ENCODE data around the gene ZNF850. TPM values are rescaled to one million over a fixed set of nuclear protein-coding genes. Genes with fewer than 3 reads are reported as not detected.
"Not testable (repeated sequence)": the region's sequence is repeated elsewhere in the genome, so short reads cannot be mapped to it uniquely, and the experiment has no call there.

ZNF850 gene
- total and polyA plus RNA-seq, 2 donors (not counting 1 experiment from before 2014, with no cell fraction given): 1.2 to 1.4 TPM

GRCh38 chr19:36773223-36773579 lies 594 bp upstream of the ZNF850 start:
- H3K27me3 ChIP-seq (ENCODE audit: control insufficient read depth, insufficient read depth, low read length): no peaks in the 10 kb centered on the region
- no peak for DNase-seq (ENCODE audit: low read depth in 2 of 2)
- TF ChIP-seq CTCF (conservative IDR thresholded peaks at IDR 0.05 in 1 of 2, IDR thresholded peaks at IDR 0.05 in 1 of 2; ENCODE audit: low read depth in 1 of 2, low read length in 2 of 2) (no peak), EZH2 (IDR thresholded peaks at IDR 0.05; ENCODE audit: low read length, missing control alignments) (no peak)
- no peaks in the 10 kb centered on the region for H3K4me1 ChIP-seq (ENCODE audit: control insufficient read depth, extremely low read depth, insufficient read depth, low read length)
- peak overlapping the region; percentile 100 for H3K4me2 ChIP-seq (ENCODE audit: extremely low read depth, insufficient read depth, low read length)
- no peaks in the 10 kb centered on the region for H4K20me1 ChIP-seq (ENCODE audit: control insufficient read depth, extremely low read depth, insufficient read depth, low read length)
- H3K4me3 ChIP-seq (replicated peaks in 1 of 4; ENCODE audit: control extremely low read depth in 1 of 4, insufficient read depth in 1 of 4, low read depth in 3 of 4, low read length in 4 of 4): peak overlapping the region; percentile 55 to 94 (median 88)
- peaks cover 6% of the 10 kb centered on the region for H3K79me2 ChIP-seq (ENCODE audit: control insufficient read depth, insufficient read depth, low read length)
- H3K9ac ChIP-seq (ENCODE audit: insufficient read depth, low read length): no peak overlapping the region
- peak overlapping the region; percentile 85 for H3K27ac ChIP-seq (ENCODE audit: insufficient read depth, low read length)
- H2AFZ ChIP-seq (ENCODE audit: low read length): peak overlapping the region; percentile 97
- H3K9me3 ChIP-seq (ENCODE audit: control insufficient read depth, insufficient read depth, low read depth, low read length): no peaks in the 10 kb centered on the region
- no peaks in the 10 kb centered on the region for H3K36me3 ChIP-seq (ENCODE audit: control insufficient read depth, insufficient read depth, low read length)

GRCh38 chr19:36771261-36772231 lies 1.1 kb downstream of the ZNF850 start:
- Histone ChIP-seq H3K27ac (ENCODE audit: insufficient read depth, low read length) (peak overlapping the region; percentile 85), H3K79me2 (ENCODE audit: control insufficient read depth, insufficient read depth, low read length) (peaks cover 6% of the 10 kb centered on the region), H2AFZ (ENCODE audit: low read length) (peak overlapping the region; percentile 97), H3K9me3 (ENCODE audit: control insufficient read depth, insufficient read depth, low read depth, low read length) (no peaks in the 10 kb centered on the region), H3K36me3 (ENCODE audit: control insufficient read depth, insufficient read depth, low read length) (no peaks in the 10 kb centered on the region), H3K9ac (ENCODE audit: insufficient read depth, low read length) (peak overlapping the region; percentile 42), H4K20me1 (ENCODE audit: control insufficient read depth, extremely low read depth, insufficient read depth, low read length) (no peaks in the 10 kb centered on the region), H3K27me3 (ENCODE audit: control insufficient read depth, insufficient read depth, low read length) (no peaks in the 10 kb centered on the region), H3K4me1 (ENCODE audit: control insufficient read depth, extremely low read depth, insufficient read depth, low read length) (no peaks in the 10 kb centered on the region), H3K4me2 (ENCODE audit: extremely low read depth, insufficient read depth, low read length) (peak overlapping the region; percentile 100), H3K4me3 (replicated peaks in 1 of 4; ENCODE audit: control extremely low read depth in 1 of 4, insufficient read depth in 1 of 4, low read depth in 3 of 4, low read length in 4 of 4) (peak overlapping the region; percentile 55 to 94 (median 88))
- no peak for TF ChIP-seq CTCF (conservative IDR thresholded peaks at IDR 0.05 in 1 of 2, IDR thresholded peaks at IDR 0.05 in 1 of 2; ENCODE audit: low read depth in 1 of 2, low read length in 2 of 2)
- TF ChIP-seq EZH2 (IDR thresholded peaks at IDR 0.05; ENCODE audit: low read length, missing control alignments): no peak
- DNase-seq (ENCODE audit: low read depth in 2 of 2): peak; percentile 89 to 94

- Histone ChIP-seq H3K9ac (ENCODE audit: insufficient read depth, low read length) (no peak overlapping the region), H3K27ac (ENCODE audit: insufficient read depth, low read length) (no peak overlapping the region), H3K27me3 (ENCODE audit: control insufficient read depth, insufficient read depth, low read length) (no peaks in the 10 kb centered on the region), H3K4me2 (ENCODE audit: extremely low read depth, insufficient read depth, low read length) (no peak overlapping the region), H4K20me1 (ENCODE audit: control insufficient read depth, extremely low read depth, insufficient read depth, low read length) (no peaks in the 10 kb centered on the region), H3K4me1 (ENCODE audit: control insufficient read depth, extremely low read depth, insufficient read depth, low read length) (no peaks in the 10 kb centered on the region), H3K79me2 (ENCODE audit: control insufficient read depth, insufficient read depth, low read length) (no peaks in the 10 kb centered on the region), H2AFZ (ENCODE audit: low read length) (no peak overlapping the region), H3K4me3 (replicated peaks in 1 of 4; ENCODE audit: control extremely low read depth in 1 of 4, insufficient read depth in 1 of 4, low read depth in 3 of 4, low read length in 4 of 4) (no peak overlapping the region), H3K36me3 (ENCODE audit: control insufficient read depth, insufficient read depth, low read length) (peaks cover 3% of the 10 kb centered on the region), H3K9me3 (ENCODE audit: control insufficient read depth, insufficient read depth, low read depth, low read length) (peaks cover 3% of the 10 kb centered on the region)
- no peak for TF ChIP-seq EZH2 (IDR thresholded peaks at IDR 0.05; ENCODE audit: low read length, missing control alignments)
- TF ChIP-seq CTCF (conservative IDR thresholded peaks at IDR 0.05 in 1 of 2, IDR thresholded peaks at IDR 0.05 in 1 of 2; ENCODE audit: low read depth in 1 of 2, low read length in 2 of 2): no peak
- no peak for DNase-seq (ENCODE audit: low read depth in 2 of 2)
These were observed 22.4 kb downstream of the ZNF850 start for GRCh38 chr19:36750066-36750691.

GRCh38 chr19:36749613-36750012 lies 23.0 kb downstream of the ZNF850 start:
- not testable (repeated sequence) for H3K27me3 ChIP-seq (ENCODE audit: control insufficient read depth, insufficient read depth, low read length); H3K9me3 ChIP-seq (ENCODE audit: control insufficient read depth, insufficient read depth, low read depth, low read length); DNase-seq (ENCODE audit: low read depth in 2 of 2); H4K20me1 ChIP-seq (ENCODE audit: control insufficient read depth, extremely low read depth, insufficient read depth, low read length); H3K9ac ChIP-seq (ENCODE audit: insufficient read depth, low read length); H3K4me3 ChIP-seq (replicated peaks in 1 of 4; ENCODE audit: control extremely low read depth in 1 of 4, insufficient read depth in 1 of 4, low read depth in 3 of 4, low read length in 4 of 4); H3K4me1 ChIP-seq (ENCODE audit: control insufficient read depth, extremely low read depth, insufficient read depth, low read length); H3K36me3 ChIP-seq (ENCODE audit: control insufficient read depth, insufficient read depth, low read length); H2AFZ ChIP-seq (ENCODE audit: low read length); H3K4me2 ChIP-seq (ENCODE audit: extremely low read depth, insufficient read depth, low read length); H3K27ac ChIP-seq (ENCODE audit: insufficient read depth, low read length); H3K79me2 ChIP-seq (ENCODE audit: control insufficient read depth, insufficient read depth, low read length)

Data from fibroblast of lung (primary cell).